ENCODE data around the gene ST6GALNAC2.

DNA sequence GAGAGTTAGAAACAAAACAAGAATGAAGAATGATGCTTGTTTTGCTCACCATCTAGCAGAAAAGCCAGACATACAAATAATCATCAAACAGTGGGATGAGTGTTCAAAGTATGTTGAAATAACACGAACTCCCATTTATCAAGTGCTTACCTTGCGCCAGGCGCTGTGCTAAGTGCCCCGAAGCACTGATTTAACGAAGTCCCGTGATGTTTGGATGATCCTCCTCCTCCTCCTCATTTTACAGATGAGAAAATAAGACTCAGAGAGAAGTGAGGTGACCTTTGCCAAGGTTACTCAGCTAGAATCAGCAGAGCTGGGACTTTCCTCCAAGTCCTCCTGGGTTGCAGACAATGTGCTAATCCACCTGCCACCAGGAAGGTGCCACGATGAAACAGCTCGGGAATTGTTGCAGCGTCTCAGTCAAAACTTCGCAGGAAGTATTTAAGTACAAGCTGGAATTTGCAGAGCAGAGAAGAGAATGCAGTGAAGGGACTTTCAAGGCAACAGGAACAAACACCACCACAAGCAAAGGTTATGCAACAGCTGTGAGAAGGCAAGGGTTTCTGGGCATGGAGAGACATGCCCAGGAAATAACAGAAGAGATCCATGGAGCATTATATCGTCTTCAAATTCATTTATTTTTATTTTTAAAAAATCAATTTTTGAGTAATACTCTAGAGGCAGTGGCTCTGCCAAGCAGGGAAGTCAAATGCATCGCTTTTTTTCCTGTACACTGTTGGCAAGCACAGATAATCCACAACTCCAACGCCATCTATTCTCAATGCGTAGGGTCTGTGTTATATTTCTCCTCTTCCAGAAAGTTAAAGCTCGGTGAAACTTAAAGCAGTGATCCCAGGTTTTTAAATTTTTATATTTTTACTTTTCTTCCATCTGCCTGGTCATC is 34.7 kb downstream of the ST6GALNAC2 start:
- TF ChIP-seq, protein P1, sequence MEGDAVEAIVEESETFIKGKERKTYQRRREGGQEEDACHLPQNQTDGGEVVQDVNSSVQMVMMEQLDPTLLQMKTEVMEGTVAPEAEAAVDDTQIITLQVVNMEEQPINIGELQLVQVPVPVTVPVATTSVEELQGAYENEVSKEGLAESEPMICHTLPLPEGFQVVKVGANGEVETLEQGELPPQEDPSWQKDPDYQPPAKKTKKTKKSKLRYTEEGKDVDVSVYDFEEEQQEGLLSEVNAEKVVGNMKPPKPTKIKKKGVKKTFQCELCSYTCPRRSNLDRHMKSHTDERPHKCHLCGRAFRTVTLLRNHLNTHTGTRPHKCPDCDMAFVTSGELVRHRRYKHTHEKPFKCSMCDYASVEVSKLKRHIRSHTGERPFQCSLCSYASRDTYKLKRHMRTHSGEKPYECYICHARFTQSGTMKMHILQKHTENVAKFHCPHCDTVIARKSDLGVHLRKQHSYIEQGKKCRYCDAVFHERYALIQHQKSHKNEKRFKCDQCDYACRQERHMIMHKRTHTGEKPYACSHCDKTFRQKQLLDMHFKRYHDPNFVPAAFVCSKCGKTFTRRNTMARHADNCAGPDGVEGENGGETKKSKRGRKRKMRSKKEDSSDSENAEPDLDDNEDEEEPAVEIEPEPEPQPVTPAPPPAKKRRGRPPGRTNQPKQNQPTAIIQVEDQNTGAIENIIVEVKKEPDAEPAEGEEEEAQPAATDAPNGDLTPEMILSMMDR (conservative IDR thresholded peaks at IDR 0.05; ENCODE audit: low read length): no peak
- TF ChIP-seq EZH2phosphoT487 (IDR thresholded peaks at IDR 0.05; ENCODE audit: borderline replicate concordance): no peak

All from Loucy (cell line).